Sigmoid colon (tissue), 7 donors: ENCODE results near the gene TEDDM1. TPM values are rescaled to one million over a fixed set of nuclear protein-coding genes. Genes with fewer than 3 reads are reported as not detected.

Source experiments
- DNase-seq: peaks from one replicate; pipeline ENCODE4 v3.0.0-alpha.2; 2019
- H3K27ac ChIP-seq, 4 donors: fragments of 200-600 bp; sonication (generic); one replicate each; pipeline ENCODE4 v1.5.1; 2016 to 2019; ENCODE audit warnings: mild to moderate bottlenecking in 1 of 4
- H3K27me3 ChIP-seq, 3 donors: fragments of 200-600 bp; sonication (generic); one replicate each; pipeline ENCODE4 v1.5.1; 2019; ENCODE audit warnings: mild to moderate bottlenecking in 1 of 3
- H3K36me3 ChIP-seq, 4 donors: fragments of 200-600 bp; sonication (generic); one replicate each; pipeline ENCODE4 v1.5.1; 2016 to 2019
- H3K4me1 ChIP-seq, 4 donors: fragments of 200-600 bp; sonication (generic); one replicate each; pipeline ENCODE4 v1.5.1; 2017 to 2019
- H3K4me3 ChIP-seq, 4 donors: fragments of 200-600 bp; sonication (generic); one replicate each; pipeline ENCODE4 v1.5.1; 2017 to 2019; ENCODE audit warnings: mild to moderate bottlenecking in 2 of 4, moderate library complexity in 1 of 4
- H3K9me3 ChIP-seq, 4 donors: fragments of 200-600 bp in 3 of 4; sonication (generic) in 3 of 4; one replicate each; pipeline versions ENCODE4 v1.5.1 to v1.6.1; 2013 to 2019
- CTCF ChIP-seq, 4 experiments: fragments of 450-650 bp in 3 of 4; fragments of 200-600 bp in 1 of 4; IDR thresholded peaks; one replicate each; pipeline ENCODE4 v1.5.1; 2016 to 2019; ENCODE audit warnings: antibody characterized with exemption in 4 of 4, mild to moderate bottlenecking in 3 of 4, moderate library complexity in 2 of 4
- EP300 ChIP-seq, 4 donors: sonication (generic); formaldehyde crosslinking; IDR thresholded peaks; one replicate each; pipeline ENCODE4 v1.6.1; 2017; ENCODE audit warnings: antibody characterized with exemption in 4 of 4
- POLR2A ChIP-seq, 2 donors: fragments of 450-650 bp; IDR thresholded peaks; one replicate each; pipeline ENCODE4 v1.6.1; 2016; ENCODE audit warnings: antibody characterized with exemption in 2 of 2, mild to moderate bottlenecking in 2 of 2, moderate library complexity in 2 of 2
- POLR2AphosphoS5 ChIP-seq, 4 donors: sonication (generic); formaldehyde crosslinking; IDR thresholded peaks; one replicate each; pipeline ENCODE4 v1.6.1; 2017; ENCODE audit warnings: antibody characterized with exemption in 4 of 4
- WGBS, 2 donors: extraction: QIAGEN DNeasy Blood & Tissue Kit; methylation state at CpG; one replicate each; pipeline ENCODE4 v1.1.7; 2013; 5-methylcytosine and 5-hydroxymethylcytosine counted together
- intact Hi-C: fragments of 100-400 bp; cut with DNase I; formaldehyde crosslinking; loops from one replicate; pipeline ENCODE4 v1.15.1; 2023
- polyA plus RNA-seq, 3 donors: library from polyadenylated mRNA; stranded (reverse); fragments of 200-250 nt; gene quantifications; one replicate each; pipeline ENCODE4 v1.2.3, GENCODE V29; 2013
- total RNA-seq, 4 donors: library from RNA; depleted of rRNA; stranded (reverse); fragments of >200 nt; gene quantifications; one replicate each; pipeline ENCODE4 v1.1.0, GENCODE V29; 2016
- donor health status: healthy with polysubstance abuse.
- donor health status: Bipolar disorder and iron deficiency.
- donor health status: healthy.

TEDDM1 gene
- total and polyA plus RNA-seq, 7 donors: not detected

GRCh38 chr1:182431278-182431677 lies 30.8 kb upstream of the TEDDM1 start:
- no peak for DNase-seq
- Histone ChIP-seq H3K27ac (no peak overlapping the region), H3K9me3 (no peaks in the 10 kb centered on the region), H3K36me3 (no peaks in the 10 kb centered on the region), H3K4me3 (no peak overlapping the region), H3K27me3 (no peaks in the 10 kb centered on the region), H3K4me1 (no peaks in the 10 kb centered on the region)
- 90% methylated on average over 7 of the region's 7 CpGs for WGBS, 2 donors
- intact Hi-C loops: no loop called here
- TF ChIP-seq CTCF (IDR thresholded peaks at IDR 0.05) (no peak), EP300 (IDR thresholded peaks at IDR 0.05) (no peak), POLR2A (IDR thresholded peaks at IDR 0.05) (no peak), POLR2AphosphoS5 (IDR thresholded peaks at IDR 0.05) (no peak)

- 76 to 79% methylated on average over 11 of the region's 11 CpGs for WGBS, 2 donors
- Histone ChIP-seq H3K36me3 (no peaks in the 10 kb centered on the region), H3K27me3 (no peaks in the 10 kb centered on the region), H3K4me1 (no peaks in the 10 kb centered on the region), H3K4me3 (no peak overlapping the region), H3K9me3 (no peaks in the 10 kb centered on the region), H3K27ac (no peak overlapping the region)
- intact Hi-C loops: no loop called here
- no peak for DNase-seq
- TF ChIP-seq CTCF (IDR thresholded peaks at IDR 0.05) (no peak), EP300 (IDR thresholded peaks at IDR 0.05) (no peak), POLR2AphosphoS5 (IDR thresholded peaks at IDR 0.05) (no peak), POLR2A (IDR thresholded peaks at IDR 0.05) (no peak)
These were observed 30.0 kb upstream of the TEDDM1 start for GRCh38 chr1:182430263-182431068.

- Histone ChIP-seq H3K4me1 (no peaks in the 10 kb centered on the region), H3K9me3 (no peaks in the 10 kb centered on the region), H3K27me3 (no peaks in the 10 kb centered on the region), H3K4me3 (no peak overlapping the region), H3K27ac (no peak overlapping the region), H3K36me3 (no peaks in the 10 kb centered on the region)
- intact Hi-C loops: no loop called here
- WGBS, 2 donors: 93 to 96% methylated on average over 2 of the region's 2 CpGs
- no peak for TF ChIP-seq EP300 (IDR thresholded peaks at IDR 0.05)
- TF ChIP-seq CTCF (IDR thresholded peaks at IDR 0.05): no peak
- no peak for TF ChIP-seq POLR2AphosphoS5 (IDR thresholded peaks at IDR 0.05)
- TF ChIP-seq POLR2A (IDR thresholded peaks at IDR 0.05): no peak
- DNase-seq: no peak
These were observed 27.6 kb upstream of the TEDDM1 start for GRCh38 chr1:182428043-182428442.

- intact Hi-C loops: no loop called here
- H3K27ac ChIP-seq: no peak overlapping the region
- no peak overlapping the region for H3K4me3 ChIP-seq
- H3K36me3 ChIP-seq: no peaks in the 10 kb centered on the region
- H3K27me3 ChIP-seq: no peaks in the 10 kb centered on the region
- no peaks in the 10 kb centered on the region for H3K4me1 ChIP-seq
- H3K9me3 ChIP-seq: no peaks in the 10 kb centered on the region
- TF ChIP-seq EP300 (IDR thresholded peaks at IDR 0.05) (no peak), CTCF (IDR thresholded peaks at IDR 0.05) (no peak), POLR2AphosphoS5 (IDR thresholded peaks at IDR 0.05) (no peak), POLR2A (IDR thresholded peaks at IDR 0.05) (no peak)
- WGBS, 2 donors: 76 to 82% methylated on average over 7 of the region's 7 CpGs
- DNase-seq: no peak
These were observed 26.3 kb upstream of the TEDDM1 start for GRCh38 chr1:182426442-182427430.
